Stimulated activated memory B cell treated with anti-CD40 and anti-IgM and Interleukin-4, amounts not matched to agents 10 μg/mL and 1 μg/mL and 100 μg/mL, for 72 hours (primary cell): ENCODE results near the gene UNC5C.

Experiments
- ATAC-seq: fragments of 150-1000 bp; cut with Tn5 transposase; 2 replicates; pipeline ENCODE4 v1.10.0; 2021
- H3K27ac Mint-ChIP-seq: one replicate; pipeline ENCODE4 v1.8.0; 2022; ENCODE audit warnings: mild to moderate bottlenecking, mixed read lengths
- H3K27me3 Mint-ChIP-seq: one replicate; pipeline ENCODE4 v1.8.0; 2022; ENCODE audit warnings: mixed read lengths
- H3K36me3 Mint-ChIP-seq: one replicate; pipeline ENCODE4 v1.8.0; 2022; ENCODE audit warnings: mixed read lengths
- H3K4me1 Mint-ChIP-seq: one replicate; pipeline ENCODE4 v1.8.0; 2022; ENCODE audit warnings: mixed read lengths
- H3K4me3 Mint-ChIP-seq: one replicate; pipeline ENCODE4 v1.8.0; 2022; ENCODE audit warnings: mild to moderate bottlenecking, moderate library complexity, mixed read lengths
- H3K9me3 Mint-ChIP-seq: one replicate; pipeline ENCODE4 v1.8.0; 2022; ENCODE audit warnings: mixed read lengths

The UNC5C gene

DNA sequence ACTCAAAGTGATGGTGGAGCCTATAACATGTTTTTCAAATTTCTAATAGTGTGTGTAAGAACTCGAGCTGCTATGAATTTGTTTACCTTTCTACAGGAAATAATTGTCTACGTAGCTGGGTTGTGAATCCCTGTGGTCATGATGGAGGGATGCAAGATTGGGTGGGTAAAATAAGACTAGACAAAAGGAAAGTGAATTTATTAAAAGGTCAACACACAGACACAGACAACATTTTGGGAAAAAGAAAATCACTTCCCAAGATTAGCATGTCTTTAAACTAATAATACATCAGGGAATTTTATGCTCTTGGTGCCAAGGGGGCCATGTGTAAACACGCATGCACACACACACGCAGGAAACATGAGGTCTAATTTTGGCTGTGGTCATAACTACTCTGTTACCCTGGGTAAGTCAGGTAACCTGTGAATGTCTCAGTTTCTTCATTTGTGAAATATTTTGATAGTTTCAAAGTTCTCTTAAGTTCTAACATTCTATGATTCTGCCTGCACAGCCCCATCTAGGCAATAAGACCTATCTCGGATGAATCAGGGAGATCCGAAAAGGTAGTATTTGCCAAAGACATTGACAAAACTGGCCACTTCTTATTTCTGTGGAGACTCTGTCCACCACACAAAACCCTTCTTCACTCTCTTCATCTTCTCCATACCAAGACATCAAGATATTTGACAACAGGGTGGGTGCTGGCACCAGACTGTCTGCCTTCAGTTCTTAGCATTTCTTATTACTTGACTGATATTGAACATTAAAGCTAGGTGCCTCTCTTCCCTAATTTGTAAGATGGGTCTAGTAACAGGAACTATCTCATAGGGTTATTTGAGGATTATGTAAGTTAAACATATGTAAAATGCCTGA is 1.6 kb upstream of the UNC5C start:
- Mint-ChIP-seq H3K27me3 (peaks cover 46% of the 10 kb centered on the region), H3K36me3 (no peaks in the 10 kb centered on the region), H3K27ac (no peak overlapping the region), H3K4me3 (no peak overlapping the region), H3K9me3 (no peaks in the 10 kb centered on the region), H3K4me1 (no peaks in the 10 kb centered on the region)
- ATAC-seq, result no peak

DNA sequence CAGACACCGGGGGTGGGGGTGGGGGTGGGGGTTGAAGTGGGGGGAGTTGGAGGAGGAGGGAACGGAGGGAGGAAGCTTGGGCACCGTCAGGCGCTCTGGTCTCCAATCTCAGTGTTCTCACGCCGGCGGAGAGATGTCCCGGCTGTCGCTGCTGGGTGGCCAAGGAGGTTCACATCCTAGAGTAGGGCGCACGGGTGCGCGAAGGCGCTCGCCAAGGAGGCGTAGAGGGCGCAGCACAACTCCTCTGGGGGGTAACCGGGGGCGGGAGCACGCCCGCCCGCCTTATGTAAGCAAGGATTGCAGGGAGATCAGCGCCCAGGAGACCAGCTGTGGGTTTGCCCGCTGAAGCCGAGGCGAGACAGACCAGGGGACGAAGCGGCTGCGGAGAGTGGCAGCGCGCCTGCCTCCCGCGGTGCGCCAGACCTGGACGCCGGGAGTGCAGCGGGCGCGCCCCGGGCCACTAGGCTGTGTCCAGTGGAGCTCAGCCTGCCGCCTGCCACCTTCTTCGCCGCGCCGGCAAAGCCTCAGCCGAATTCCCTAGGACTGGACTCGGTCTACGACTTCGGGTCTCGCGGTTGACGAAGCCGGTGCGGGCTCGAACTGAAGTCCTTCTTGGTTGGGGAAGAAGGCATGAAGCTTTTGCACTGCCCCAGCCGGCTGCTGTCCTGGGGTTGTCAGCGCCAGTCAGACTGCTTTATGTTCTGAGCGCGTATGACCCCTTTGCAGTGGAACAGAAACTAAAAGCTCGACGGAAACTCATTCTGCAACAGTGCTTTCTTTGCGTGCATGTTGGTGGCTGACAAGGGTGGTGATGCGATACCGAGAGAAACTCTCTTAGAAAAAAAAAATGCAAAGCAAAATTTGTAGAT is 707 bp upstream of the UNC5C start:
- H3K4me3 Mint-ChIP-seq, result peak overlapping the region; percentile 36

DNA sequence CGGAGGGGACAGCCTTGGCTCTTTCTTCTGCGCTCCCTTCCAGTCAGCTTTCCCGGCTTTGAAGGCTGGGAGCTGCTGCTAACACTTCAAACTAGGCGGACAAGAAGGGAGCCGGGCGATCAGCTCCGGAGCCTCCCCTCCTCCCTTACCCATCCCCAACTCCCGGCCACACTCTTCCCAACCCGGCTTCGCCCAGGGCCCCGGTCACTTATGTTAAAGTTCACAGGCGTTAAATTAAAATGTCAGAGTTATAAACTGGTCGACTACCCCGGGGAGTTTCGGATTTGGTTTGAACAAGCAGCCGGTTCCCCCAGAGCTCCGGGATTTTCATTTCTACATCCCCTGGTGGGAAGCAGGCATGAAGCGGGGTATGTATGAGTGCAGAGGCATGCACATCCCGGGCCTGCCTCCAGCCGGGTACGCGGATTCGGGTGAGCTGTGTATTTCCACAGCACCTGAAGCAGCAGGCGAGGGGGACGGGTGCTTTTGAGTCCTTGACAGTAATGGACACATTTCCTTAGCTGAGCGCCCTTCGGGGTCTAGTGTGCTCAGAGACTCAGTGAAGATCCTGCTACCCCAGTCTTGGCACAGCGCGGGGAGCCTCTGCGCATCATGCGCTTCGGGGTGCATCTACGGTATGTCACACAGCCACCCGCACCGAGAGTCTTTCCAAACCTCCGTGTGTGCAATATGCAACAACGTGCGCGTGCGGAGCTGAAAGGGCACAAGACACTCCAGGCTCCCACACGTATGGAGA is 880 bp downstream of the UNC5C start:
- no peaks in the 10 kb centered on the region for H3K4me1 Mint-ChIP-seq
- no peak for ATAC-seq
- no peaks in the 10 kb centered on the region for H3K36me3 Mint-ChIP-seq
- no peaks in the 10 kb centered on the region for H3K9me3 Mint-ChIP-seq
- no peak overlapping the region for H3K27ac Mint-ChIP-seq
- peaks cover 46% of the 10 kb centered on the region for H3K27me3 Mint-ChIP-seq
- no peak overlapping the region for H3K4me3 Mint-ChIP-seq

More for the DNA sequence above, 707 bp upstream of the UNC5C start:
- H3K36me3 Mint-ChIP-seq, result no peaks in the 10 kb centered on the region
- peak; percentile 63 for ATAC-seq
- no peaks in the 10 kb centered on the region for H3K4me1 Mint-ChIP-seq
- no peak overlapping the region for H3K27ac Mint-ChIP-seq
- H3K9me3 Mint-ChIP-seq, result no peaks in the 10 kb centered on the region
- H3K27me3 Mint-ChIP-seq, result peaks cover 46% of the 10 kb centered on the region

DNA sequence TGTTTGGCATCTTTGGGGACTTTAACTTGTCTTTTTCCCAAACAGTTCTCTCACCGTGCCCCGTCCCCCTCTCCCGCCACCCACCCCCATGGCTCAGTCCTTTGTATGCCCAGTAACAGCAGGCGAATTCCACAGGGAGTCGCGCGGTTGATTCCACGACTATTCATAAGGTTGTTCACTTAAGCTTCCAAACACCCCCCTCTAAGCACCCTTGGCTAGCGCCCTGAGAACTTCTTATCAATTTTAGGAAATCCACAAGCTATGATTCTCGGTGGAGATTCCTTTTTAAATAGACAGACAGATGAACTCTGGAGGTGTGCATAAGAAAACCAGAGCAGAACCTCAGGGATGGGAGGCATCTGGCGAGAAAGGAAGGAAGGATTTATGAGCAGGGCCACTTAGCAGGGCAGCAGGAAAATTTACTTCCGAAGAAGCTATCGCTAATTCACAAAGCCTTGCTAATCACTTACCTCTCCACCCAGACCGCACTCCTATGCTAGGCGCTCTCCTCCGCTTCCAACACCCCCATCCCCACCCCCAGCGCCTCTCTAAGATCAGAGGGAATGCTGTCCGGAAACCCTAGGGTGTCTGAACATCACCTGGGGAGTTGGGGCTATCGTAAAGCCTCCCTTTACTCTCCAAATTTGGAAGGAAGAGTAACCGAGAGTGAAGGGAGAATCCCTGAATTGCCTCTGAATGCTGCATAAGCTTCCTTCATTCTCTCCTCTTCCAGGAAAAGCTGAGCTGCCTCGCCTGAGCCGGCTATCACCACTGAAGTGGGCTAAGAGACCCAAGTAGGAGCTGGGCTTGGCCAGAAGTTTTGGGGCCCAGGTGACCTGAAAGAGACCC is 1.7 kb downstream of the UNC5C start:
- no peaks in the 10 kb centered on the region for H3K36me3 Mint-ChIP-seq

DNA sequence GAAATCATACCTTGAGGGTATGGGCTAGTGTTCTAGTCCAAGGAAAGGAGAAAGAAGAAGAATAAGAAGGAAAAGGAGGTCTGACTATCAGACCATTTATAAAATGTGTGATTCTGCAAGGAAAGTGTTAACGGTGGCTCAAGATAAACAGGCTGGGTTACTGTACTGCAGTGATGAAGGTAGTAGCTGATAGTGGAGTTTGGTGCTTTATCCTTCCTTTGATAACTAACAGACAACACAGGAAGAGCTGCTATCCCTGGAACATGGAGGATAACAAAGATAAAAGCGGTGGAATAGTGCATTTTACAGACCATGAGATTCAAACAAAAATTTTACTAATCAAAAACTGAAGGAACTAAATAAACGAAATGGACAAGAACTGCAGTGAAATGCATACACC is 2.6 kb downstream of the UNC5C start:
- ATAC-seq, result no peak
- Mint-ChIP-seq H3K36me3 (no peaks in the 10 kb centered on the region), H3K27ac (no peak overlapping the region), H3K9me3 (no peaks in the 10 kb centered on the region), H3K4me3 (no peak overlapping the region), H3K4me1 (no peaks in the 10 kb centered on the region), H3K27me3 (peaks cover 46% of the 10 kb centered on the region)

More for the DNA sequence above, 1.7 kb downstream of the UNC5C start:
- no peak for ATAC-seq
- Mint-ChIP-seq H3K9me3 (no peaks in the 10 kb centered on the region), H3K27me3 (peaks cover 46% of the 10 kb centered on the region), H3K4me1 (no peaks in the 10 kb centered on the region), H3K27ac (no peak overlapping the region), H3K4me3 (no peak overlapping the region)

DNA sequence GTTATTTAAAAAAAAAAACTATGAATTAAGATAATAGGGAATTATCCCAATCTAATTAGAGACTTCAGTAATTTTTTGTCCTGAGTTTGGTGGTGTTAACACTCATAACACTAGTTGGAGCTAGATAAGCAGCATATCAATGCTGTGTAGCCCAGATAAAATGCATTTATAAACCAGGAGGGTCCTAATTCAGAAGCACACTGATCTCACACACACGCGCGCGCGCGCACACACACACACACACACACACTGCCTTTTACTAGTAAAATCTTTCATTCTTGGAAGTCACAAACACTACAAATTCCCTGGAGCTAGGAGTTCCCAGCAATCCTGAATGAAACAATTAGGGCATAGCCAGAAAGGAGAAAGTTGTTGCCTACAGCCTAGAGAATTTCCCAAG is 3.2 kb downstream of the UNC5C start:
- H3K27me3 Mint-ChIP-seq, result peaks cover 44% of the 10 kb centered on the region
- no peaks in the 10 kb centered on the region for H3K4me1 Mint-ChIP-seq
- no peak for ATAC-seq
- no peaks in the 10 kb centered on the region for H3K36me3 Mint-ChIP-seq
- no peaks in the 10 kb centered on the region for H3K9me3 Mint-ChIP-seq
- no peak overlapping the region for H3K27ac Mint-ChIP-seq
- H3K4me3 Mint-ChIP-seq, result no peak overlapping the region

DNA sequence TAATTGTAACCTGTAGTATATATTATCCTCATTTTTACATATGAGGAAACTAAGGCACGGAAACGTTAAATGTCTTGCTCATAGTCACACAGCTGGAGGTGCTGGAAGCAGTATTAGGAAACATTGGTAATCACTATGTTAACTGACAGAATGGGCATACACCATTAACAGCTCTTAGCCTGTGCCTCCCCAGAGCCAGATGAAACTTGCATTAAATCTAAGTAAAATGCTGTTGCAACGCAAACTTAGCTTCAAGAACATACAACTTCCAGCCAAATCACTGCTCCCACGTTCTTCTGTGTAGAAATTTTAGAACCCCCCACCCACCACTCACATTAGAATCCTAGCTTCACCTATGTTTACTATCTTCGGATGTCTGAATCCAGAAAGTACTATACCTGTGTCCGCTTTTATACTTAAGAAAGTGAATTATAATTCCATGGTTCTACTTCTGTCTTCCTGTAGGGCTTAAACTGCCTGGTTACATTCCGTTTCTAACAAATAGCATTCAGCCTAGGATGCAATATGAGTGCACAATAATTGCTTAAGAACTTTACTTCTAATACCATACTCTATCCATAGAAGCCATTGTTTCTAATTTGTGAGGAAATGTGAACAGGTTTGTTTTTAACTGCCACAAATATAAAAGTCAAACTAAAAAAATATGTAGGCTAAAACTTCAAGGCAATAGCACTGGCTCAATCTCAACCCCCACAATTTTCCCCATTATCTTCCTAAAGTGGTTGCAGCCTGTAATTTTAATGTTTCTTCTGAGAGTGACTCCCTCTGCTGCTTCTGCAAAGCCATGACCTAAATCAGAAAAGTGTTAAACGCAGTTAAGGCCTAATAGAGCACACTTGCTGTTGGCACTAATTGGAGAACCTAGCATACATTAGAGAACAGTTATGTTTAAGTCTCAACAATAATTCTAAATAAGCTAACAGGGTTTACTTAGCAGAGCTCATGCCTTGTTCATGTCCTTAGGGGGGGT is 4.4 kb downstream of the UNC5C start:
- Mint-ChIP-seq H3K36me3 (no peaks in the 10 kb centered on the region), H3K4me3 (no peak overlapping the region), H3K27me3 (peaks cover 32% of the 10 kb centered on the region), H3K9me3 (no peaks in the 10 kb centered on the region), H3K4me1 (no peaks in the 10 kb centered on the region), H3K27ac (no peak overlapping the region)
- ATAC-seq, result no peak

DNA sequence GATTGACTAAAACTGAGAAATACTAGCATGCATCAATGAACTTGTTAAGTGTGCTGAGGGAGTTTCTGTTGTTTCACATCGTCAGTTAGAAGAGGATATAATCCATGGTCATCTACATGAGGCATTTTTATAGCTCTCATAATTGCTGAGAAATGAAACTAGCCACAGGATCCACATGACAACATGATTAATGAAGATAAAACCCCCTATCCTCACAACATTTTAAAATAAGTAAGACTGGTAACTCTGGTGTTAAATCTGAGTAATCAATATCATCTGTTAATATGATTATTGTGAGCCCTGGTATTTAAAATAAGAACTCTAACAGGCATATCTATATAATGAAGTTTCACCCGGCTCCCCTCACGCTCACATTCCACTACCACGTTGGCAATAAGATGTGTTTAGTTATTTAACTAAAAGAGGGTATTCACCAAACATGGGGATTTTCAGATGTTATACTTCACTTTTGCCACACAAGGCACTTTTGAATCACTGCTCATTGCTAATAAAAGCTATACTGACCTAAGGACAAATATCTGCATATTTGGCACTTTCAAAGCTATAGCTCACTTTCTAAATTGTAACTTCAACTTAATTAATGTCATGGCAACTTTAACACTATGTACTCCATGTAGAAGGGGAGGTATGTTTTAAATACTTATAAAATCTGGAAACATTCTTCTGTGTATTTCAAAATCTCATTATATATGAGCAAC is 6.7 kb downstream of the UNC5C start:
- H3K36me3 Mint-ChIP-seq, result no peaks in the 10 kb centered on the region

DNA sequence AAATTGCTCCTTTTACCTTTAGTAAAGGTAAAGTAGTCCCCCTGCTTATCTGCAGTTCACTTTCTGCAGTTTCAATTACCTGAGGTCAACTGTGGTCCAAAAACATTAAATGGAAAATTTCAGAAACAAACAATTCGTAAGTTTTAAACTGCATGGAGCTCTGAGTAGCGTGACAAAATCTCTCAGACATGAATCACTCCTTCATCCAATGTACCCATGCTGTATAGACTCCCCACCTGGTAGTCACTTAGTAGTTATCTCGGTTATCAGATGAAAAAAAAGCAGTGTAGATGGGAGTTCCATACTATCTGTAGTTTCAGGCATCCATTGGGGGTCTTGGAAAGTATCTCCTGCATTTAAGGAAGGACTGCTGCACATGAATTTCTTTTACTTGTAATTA is 7.7 kb downstream of the UNC5C start:
- no peaks in the 10 kb centered on the region for H3K27me3 Mint-ChIP-seq
- ATAC-seq, result no peak
- no peaks in the 10 kb centered on the region for H3K36me3 Mint-ChIP-seq
- H3K4me3 Mint-ChIP-seq, result no peak overlapping the region
- no peaks in the 10 kb centered on the region for H3K9me3 Mint-ChIP-seq
- H3K27ac Mint-ChIP-seq, result no peak overlapping the region
- H3K4me1 Mint-ChIP-seq, result no peaks in the 10 kb centered on the region

More for the DNA sequence above, 6.7 kb downstream of the UNC5C start:
- H3K4me3 Mint-ChIP-seq, result no peak overlapping the region
- no peaks in the 10 kb centered on the region for H3K4me1 Mint-ChIP-seq
- H3K27ac Mint-ChIP-seq, result no peak overlapping the region
- no peaks in the 10 kb centered on the region for H3K9me3 Mint-ChIP-seq
- ATAC-seq, result no peak
- H3K27me3 Mint-ChIP-seq, result peaks cover 9% of the 10 kb centered on the region

DNA sequence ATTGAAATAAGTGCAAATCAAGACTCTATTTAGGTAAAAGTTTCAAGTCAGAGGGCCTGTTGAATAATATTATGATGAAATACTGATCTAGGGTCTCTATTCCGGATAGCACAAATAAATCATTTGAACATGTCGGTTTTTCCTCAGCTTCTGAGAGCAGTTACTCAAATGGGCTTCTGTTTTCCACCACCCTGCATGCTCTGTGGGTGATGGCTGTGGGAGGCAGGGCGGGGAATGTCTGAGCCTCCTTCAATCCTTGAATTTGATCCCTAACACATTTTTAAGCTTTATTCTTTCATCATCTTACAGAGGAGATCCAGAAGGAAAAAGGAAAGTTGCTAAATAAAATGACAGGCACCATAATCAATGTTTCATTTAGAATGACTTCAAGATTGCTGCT is 8.5 kb downstream of the UNC5C start:
- Mint-ChIP-seq H3K4me3 (no peak overlapping the region), H3K4me1 (no peaks in the 10 kb centered on the region), H3K9me3 (no peaks in the 10 kb centered on the region), H3K27ac (no peak overlapping the region), H3K36me3 (no peaks in the 10 kb centered on the region), H3K27me3 (no peaks in the 10 kb centered on the region)
- ATAC-seq, result no peak

DNA sequence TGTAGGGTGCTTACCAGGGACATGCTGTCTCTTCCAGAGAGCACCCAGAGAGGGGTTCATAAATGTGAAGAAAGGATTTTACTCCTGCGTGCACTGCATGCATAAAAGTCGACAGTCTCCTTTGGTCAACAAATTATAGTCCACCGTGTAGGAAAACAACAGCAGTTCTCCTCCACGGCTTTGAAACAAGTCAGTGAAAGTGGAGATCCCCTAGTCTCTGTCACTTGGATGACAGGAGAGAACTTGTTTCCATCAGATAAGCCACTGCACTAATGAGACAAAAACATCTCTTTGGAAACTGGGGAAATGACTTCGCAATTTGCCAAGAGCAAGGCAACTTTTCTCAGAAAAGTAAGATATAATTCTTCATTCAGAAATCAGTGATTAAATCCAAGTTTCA is 9.7 kb downstream of the UNC5C start:
- H3K4me3 Mint-ChIP-seq, result no peak overlapping the region
- no peaks in the 10 kb centered on the region for H3K36me3 Mint-ChIP-seq
- H3K27ac Mint-ChIP-seq, result no peak overlapping the region
- no peaks in the 10 kb centered on the region for H3K9me3 Mint-ChIP-seq
- H3K4me1 Mint-ChIP-seq, result no peaks in the 10 kb centered on the region
- H3K27me3 Mint-ChIP-seq, result no peaks in the 10 kb centered on the region
- no peak for ATAC-seq

DNA sequence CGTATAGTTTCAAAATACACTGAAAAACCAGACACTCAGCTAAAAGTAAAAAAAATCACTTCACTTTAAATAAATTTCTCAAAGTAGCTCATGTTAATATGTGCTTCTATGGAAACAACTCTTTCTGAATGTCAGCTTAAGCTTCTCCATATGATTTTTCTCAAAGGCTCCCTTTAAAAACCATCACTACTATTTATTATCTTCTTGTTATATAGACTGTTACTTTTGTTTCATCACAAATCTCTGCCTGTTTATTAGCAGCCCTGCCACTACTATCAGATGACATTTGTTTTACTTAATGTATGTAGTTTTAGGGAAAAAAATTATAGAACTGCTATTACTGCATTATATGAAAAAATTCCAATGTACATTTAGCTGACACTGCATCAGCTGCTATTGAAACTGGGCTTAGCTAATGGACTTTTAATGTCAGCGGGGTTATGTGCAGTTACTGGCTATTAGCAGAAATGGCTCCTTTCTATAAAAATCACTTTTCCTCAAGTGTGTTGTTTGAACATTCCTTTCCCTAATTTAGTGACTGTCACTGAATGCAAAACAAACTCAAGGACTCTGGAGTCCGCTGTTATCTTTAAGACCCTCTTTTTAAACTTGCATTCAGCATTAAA is 10.8 kb downstream of the UNC5C start:
- H3K36me3 Mint-ChIP-seq, result no peaks in the 10 kb centered on the region
- no peaks in the 10 kb centered on the region for H3K9me3 Mint-ChIP-seq
- no peaks in the 10 kb centered on the region for H3K4me1 Mint-ChIP-seq
- no peak overlapping the region for H3K27ac Mint-ChIP-seq
- H3K4me3 Mint-ChIP-seq, result no peak overlapping the region
- H3K27me3 Mint-ChIP-seq, result no peaks in the 10 kb centered on the region
- no peak for ATAC-seq

DNA sequence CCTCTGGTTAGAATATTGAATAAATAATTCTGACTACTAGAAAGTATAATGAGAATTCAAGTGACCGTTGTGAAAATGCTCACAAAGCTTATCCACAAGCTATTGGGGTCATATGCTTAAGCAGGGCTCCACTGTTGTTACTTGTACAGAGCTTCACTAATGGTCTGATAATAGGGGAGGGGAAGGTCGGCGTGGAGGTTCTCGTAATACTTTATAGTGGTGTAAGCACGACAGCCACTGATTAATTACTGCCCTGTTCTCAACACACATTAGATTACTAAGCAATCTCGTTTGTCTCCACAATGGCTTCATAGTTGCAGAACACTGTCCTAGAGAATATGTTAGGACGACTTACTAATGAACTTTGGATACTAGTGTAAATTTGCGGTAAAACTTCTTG is 11.6 kb downstream of the UNC5C start:
- Mint-ChIP-seq H3K36me3 (no peaks in the 10 kb centered on the region), H3K27ac (no peak overlapping the region), H3K9me3 (no peaks in the 10 kb centered on the region), H3K4me1 (no peaks in the 10 kb centered on the region), H3K27me3 (no peaks in the 10 kb centered on the region), H3K4me3 (no peak overlapping the region)
- ATAC-seq, result no peak
